Activated gamma-delta T cell (primary cell): ENCODE results near the gene DNAJC15.
"Not testable (repeated sequence)": the region's sequence is repeated elsewhere in the genome, so short reads cannot be mapped to it uniquely, and the experiment has no call there.

Source experiments
- DNase-seq: peaks from one replicate; lab custom pipeline; 2025; lab: John Stamatoyannopoulos, UW

DNAJC15 gene

GRCh38 chr13:43044720-43045301 is 21.4 kb downstream of the DNAJC15 start:
- DNase-seq: no peak

GRCh38 chr13:43045302-43045773 is 22.0 kb downstream of the DNAJC15 start:
- not testable (repeated sequence) for DNase-seq

DNA sequence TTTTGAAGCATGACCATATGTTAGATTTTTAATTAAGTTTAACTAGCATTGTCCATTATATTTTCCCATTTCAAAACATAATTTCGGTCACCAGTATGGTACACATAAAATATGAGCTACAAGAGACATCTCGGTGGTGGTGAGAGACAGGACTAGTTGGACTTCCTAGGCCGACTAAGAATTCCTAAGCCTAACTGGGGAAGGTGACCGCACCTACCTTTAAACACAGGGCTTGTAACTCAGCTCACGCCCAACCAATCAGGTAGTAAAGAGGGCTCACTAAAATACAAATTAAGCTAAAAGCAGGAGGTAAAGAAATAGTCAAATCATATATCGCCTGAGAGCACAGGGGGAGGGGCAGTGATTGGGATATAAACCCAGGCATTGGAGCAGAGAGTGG is 22.9 kb downstream of the DNAJC15 start:
- no peak for DNase-seq

DNA sequence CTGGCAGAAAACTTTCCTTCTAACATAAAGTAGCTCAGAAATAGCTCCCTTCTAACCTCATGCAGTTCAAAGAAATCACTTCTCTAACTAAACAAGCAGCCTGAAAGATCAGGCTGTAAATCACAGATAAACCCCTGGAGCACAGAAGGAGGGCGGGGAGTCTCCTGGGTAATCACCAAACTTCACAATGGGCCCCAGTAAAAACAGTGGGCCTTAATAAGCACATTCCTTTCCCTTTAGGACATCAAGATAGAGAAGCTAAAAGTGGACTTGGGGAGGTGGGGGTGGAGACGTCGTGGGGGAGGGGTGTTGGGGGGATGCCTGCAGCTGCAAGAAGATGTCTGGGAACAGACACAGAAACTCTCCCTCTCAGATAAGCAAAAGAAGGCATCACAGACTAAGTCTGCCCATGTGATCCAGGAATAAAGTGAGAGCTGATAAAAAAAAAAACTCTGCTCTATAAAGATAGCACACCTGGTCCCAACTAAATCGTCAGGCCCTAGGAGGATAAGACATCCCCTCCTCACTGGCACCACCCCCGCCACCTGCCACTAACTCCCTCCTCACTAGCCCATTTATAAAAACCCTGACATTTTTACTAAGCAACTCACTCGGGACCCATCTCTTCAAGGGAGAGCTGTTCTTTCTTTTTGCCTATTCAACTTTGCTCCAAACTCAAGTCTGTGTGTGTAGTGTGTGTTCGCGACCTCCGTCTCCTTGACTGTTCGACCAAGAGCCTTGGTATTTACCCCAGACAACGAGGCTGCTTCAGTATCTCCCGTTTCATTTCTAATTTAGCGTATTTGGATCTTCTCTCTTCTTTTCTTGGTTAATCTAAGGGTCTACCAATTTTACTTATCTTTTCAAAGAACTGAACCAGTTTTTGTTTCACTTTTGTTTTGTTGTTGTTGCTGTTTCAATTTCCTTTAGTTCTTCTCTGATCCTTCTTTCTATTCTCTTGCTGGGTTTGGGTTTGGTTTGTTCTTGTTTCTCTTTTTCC is 31.7 kb downstream of the DNAJC15 start:
- DNase-seq: no peak

DNA sequence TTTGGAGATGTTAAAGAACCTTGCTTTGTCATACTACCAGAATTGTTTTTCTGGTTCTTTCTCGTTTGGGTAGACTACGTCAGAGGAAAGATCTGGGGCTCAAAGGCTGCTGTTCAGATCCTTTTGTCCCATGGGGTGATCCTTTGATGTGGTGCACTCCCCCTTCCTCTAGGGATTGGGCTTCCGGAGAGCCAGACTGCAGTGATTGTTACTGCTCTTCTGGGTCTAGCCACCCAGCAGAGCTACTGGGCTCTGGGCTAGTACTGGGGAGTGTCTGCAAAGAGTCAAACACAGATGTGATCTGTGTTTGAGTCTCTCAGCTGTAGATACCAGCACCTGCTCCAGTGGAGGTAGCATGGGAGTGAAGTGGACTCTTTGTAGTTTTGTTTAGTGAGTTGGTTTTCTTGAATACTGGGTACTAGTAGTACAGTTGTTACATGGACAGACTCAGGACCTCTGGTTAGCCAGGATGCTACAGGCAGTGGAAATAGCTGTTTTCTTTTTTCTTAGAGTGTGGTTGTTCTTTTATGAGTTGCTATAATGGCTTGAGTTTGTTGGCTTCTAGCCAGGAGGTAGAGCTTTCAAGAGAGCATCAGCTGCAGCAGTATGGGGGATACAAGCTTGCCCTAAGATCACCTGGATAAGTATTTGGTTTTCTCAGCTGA is 34.4 kb downstream of the DNAJC15 start:
- no peak for DNase-seq

GRCh38 chr13:43058318-43058674 is 34.9 kb downstream of the DNAJC15 start:
- no peak for DNase-seq

DNA sequence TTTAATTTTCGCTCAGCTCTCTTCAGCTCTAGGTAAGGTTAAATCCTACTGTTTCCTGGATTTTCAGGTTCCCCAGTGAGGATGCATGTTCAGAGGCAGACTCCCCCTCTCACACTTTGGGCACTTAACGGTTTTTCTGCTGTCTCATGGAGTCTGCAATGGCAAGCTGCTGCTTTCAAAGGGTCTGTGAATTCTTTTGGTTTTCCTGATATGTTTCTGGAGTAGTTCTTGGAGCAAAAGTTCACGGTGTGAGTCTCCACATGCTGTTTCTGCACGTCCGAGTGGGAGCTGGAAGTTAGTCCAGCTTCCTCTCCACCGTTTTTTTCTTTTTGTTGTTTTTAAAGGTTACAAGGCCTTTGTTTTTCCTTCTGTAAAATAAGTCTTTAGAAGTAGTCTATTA is 35.4 kb downstream of the DNAJC15 start:
- DNase-seq: no peak

DNA sequence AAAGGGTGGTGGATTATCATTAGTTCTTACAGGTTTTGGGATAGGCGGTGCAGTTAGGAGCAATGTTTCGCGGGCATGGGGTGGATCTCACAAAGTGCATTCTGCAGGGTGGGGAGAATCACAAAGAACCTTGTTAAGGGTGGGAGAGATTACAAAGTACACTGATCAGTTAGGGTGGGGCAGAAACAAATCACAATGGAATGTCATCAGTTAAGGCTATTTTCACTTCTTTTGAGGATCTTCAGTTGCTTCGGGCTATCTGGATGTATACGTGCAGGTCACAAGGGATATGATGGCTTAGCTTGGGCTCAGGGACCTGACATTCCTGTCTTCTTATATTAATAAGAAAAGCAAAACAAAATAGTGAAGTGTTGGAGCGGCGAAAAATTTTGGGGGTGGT is 36.4 kb downstream of the DNAJC15 start:
- DNase-seq: not testable (repeated sequence)

DNA sequence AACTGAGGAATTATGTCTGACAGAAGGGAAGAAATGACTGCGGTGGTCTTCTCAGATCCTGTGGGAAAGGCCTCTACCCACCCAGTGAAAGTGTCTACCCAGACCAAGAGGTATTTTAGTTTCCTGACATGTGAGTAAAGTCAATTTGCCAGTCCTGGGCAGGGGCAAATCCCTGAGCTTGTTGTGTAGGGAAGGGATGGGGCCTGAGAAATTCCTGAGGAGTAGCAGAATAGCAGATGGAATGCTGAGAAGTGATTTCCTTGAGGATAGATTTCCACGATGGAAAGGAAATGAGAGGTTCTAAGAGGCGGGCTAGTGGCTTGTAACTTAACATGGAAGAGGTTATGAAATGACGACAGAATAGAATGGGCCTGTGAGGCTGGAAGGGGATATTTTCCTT is 37.4 kb downstream of the DNAJC15 start:
- DNase-seq: not testable (repeated sequence)

- DNase-seq: no peak
Observed at GRCh38 chr13:43061496-43062280, 38.3 kb downstream of the DNAJC15 start.

DNA sequence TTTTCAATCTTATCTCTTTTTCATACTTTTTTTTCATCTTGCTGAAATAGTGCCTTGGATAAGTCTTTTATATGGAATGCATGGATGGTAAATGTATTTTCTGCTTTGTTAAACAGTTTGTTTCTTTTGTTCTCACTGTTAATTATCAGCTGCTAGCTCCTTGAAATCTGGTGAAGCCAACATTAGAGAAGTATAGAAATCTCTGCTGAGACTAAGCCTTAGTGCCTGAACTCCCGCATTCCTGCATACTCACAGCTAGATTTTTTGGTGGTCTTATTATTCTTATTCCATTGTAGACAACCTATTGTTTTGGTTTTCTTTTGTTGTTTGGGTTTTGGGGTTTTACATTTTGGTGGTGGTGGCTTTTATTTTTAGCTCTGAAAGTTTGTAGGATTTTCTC is 48.4 kb downstream of the DNAJC15 start:
- DNase-seq: no peak

- no peak for DNase-seq
Observed at GRCh38 chr13:43072394-43072793, 49.0 kb downstream of the DNAJC15 start.

- DNase-seq: no peak
Observed at GRCh38 chr13:43074824-43075510, 51.6 kb downstream of the DNAJC15 start.

DNA sequence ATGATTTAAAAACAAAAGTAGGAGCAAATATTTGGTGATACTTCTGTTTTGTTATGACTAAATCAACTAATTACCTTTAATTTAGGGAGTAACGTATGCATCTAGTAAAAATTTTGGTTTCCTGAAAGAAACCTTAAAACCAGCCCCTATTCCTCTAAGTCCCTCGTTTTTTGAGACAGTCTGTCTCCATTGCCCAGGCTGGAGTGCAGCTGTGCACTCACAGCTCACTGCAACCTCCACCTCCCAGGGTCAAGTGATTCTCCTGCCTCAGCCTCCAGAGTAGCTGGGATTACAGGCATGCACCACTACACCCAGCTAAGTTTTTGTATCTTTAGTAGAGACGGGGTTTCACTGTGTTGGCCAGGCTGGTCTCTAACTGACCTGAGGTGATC is 52.1 kb downstream of the DNAJC15 start:
- DNase-seq: not testable (repeated sequence)

DNA sequence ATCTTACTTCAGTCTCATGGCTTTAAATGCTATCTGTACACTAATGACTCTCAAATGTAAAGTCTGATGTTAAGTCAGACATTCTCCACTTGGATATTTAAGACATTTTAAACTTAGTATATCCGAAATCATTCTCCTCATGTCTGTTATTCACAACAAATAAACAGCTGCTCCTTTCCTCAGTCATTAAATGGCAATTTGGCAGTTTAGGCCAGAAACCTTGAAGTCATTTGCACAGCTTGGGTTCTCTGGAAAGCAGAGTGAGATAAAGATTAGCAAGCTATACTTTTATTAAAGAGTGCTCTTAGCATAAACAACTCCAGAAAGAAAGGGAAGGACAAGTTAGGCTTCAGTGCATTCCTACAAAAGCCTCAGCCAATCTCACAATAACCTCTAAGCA is 53.7 kb downstream of the DNAJC15 start:
- no peak for DNase-seq

GRCh38 chr13:43077461-43077860 is 54.1 kb downstream of the DNAJC15 start:
- DNase-seq: no peak

- DNase-seq: no peak
Observed at GRCh38 chr13:43077906-43078305, 54.5 kb downstream of the DNAJC15 start.

DNA sequence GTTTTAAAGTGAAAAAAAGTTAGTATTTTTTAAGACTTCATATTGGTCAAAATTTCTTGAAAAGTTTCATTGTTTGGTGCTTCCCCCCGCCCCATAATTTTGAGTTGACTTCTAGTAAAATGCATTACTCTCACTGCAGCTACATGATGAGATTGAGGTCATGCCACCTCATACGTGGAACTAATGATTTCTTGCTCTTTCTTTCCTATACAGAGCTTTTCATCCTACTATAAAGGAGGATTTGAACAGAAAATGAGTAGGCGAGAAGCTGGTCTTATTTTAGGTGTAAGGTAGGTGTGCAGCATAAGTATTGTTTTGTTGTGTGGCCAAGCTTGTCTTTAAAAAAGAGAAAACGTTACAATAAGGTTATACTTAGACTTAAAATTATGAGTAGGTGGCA is 55.0 kb downstream of the DNAJC15 start:
- no peak for DNase-seq

DNA sequence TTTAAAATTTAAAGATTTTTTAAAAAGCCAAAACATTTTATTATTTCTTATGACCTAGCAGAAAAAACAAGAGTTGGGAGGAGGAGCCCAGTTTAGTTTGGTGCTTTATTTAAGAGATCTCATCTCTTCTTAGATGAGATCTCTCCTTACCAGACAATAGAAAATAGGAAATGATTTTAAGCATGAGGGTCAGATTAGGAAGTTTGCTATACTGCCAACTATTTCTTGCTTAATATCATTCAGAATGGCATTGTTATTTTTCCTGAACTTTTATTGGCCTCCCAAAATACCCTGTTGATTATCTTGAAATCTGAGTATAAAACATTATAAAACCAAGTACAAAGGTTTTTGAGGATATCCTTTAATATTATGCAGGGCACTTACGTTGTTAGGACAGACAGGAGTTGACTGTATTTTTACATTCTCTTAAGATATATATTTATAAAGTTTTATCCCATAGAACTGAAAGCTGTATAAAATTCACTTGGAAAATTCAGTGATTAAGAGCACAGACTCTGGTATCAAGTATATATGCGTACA is 56.1 kb downstream of the DNAJC15 start:
- DNase-seq: no peak

DNA sequence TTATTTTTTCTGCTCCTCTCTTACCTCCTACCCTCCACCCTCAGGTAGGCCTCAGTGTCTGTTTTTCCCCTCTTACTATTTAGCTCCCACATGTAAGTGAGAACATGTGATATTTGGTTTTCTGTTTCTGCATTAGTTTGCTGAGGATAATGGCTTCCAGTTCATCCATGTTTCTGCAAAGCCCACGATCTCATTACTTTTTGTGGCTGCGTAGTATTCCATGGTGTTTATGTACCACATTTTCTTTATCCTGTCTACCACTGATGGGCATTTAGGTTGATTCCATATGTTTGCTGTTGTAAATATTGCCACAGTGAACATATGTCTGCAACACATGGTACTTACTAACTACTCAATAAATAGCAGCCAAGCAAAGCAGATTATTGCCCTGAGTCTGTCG is 56.8 kb downstream of the DNAJC15 start:
- DNase-seq: no peak

- DNase-seq: no peak
Observed at GRCh38 chr13:43081866-43082265, 58.5 kb downstream of the DNAJC15 start.
